GM12878 (cell line): ENCODE data around the gene RPL37A. TPM values are rescaled to one million over a fixed set of nuclear protein-coding genes. Genes with fewer than 3 reads are reported as not detected.

ENCODE experiments used
- ATAC-seq: fragments of 200-7000 bp; cut with Tn5 transposase; 3 replicates; pipeline ENCODE4 v1.9.1; 2020; ENCODE audit warnings: mild to moderate bottlenecking, moderate library complexity
- BruUV-seq: library from RNA; stranded (reverse); fragments of 400-500 nt; replicated peaks from 2 replicates; lab custom pipeline; 2021; lab: Mats Ljungman, UMichigan
- CTCF ChIA-PET: fragments of 300-600 bp; sonication (Branson Sonifier 250); formaldehyde crosslinking; extraction: SDS; loops from one replicate; lab custom pipeline; 2021; ENCODE audit warnings: inconsistent platforms; lab: Yijun Ruan, JAX
- POLR2A ChIA-PET: fragments of 350-600 bp; formaldehyde crosslinking; extraction: SDS; loops from one replicate; lab custom pipeline; 2021; ENCODE audit warnings: inconsistent platforms; lab: Charles Lee
- RAD21 ChIA-PET: fragments of 300-600 bp; sonication (Branson Sonifier 250); formaldehyde crosslinking; loops from one replicate; lab custom pipeline; 2023; ENCODE audit warnings: antibody characterized with exemption; ENCODE audit not compliant: unreplicated experiment; lab: Charles Lee
- SMC1A ChIA-PET: fragments of 300-600 bp; sonication (Branson Sonifier 250); formaldehyde crosslinking; loops from one replicate; lab custom pipeline; 2023; ENCODE audit not compliant: unreplicated experiment, uncharacterized antibody; lab: Charles Lee
- DNase-seq: peaks from one replicate; pipeline ENCODE4 v3.0.0-alpha.2; 2011; ENCODE audit warnings: low read depth, low spot score
- FAIRE-seq: peaks from 3 replicates; lab custom pipeline; 2011; peaks lifted over from hg19 to GRCh38; lab: Jason Lieb, UNC
- H2AFZ ChIP-seq: 2 replicates; pipeline ENCODE4 v1.6.0; 2011; ENCODE audit warnings: low read depth, low read length, control low read depth; ENCODE audit not compliant: control insufficient read depth
- H3K27ac ChIP-seq: 2 replicates; pipeline ENCODE4 v1.5.1; 2011; ENCODE audit warnings: control low read depth; ENCODE audit not compliant: control insufficient read depth, insufficient read depth
- H3K27me3 ChIP-seq, 2 experiments: replicated peaks in 1 of 2; 2 replicates each; pipeline versions ENCODE4 v1.6.0 to v1.6.1; 2011; ENCODE audit warnings: low read length in 1 of 2; ENCODE audit not compliant: control insufficient read depth in 2 of 2, insufficient read depth in 2 of 2
- H3K36me3 ChIP-seq, 2 experiments: 2 replicates each; pipeline ENCODE4 v1.5.1; 2011; ENCODE audit warnings: low read length in 1 of 2; ENCODE audit not compliant: control insufficient read depth in 2 of 2, insufficient read depth in 2 of 2
- H3K4me1 ChIP-seq: 2 replicates; pipeline ENCODE4 v1.6.1; 2011; ENCODE audit warnings: mild to moderate bottlenecking, low read length, moderate library complexity, mixed read lengths; ENCODE audit not compliant: control insufficient read depth, insufficient read depth
- H3K4me2 ChIP-seq: 2 replicates; pipeline ENCODE4 v1.6.0; 2011; ENCODE audit warnings: control low read depth; ENCODE audit not compliant: control insufficient read depth, insufficient read depth
- H3K4me3 ChIP-seq: fragments of 200-600 bp; sonication (generic); 2 replicates; pipeline ENCODE4 v1.5.1; 2016
- H3K79me2 ChIP-seq: 2 replicates; pipeline ENCODE4 v1.6.0; 2011; ENCODE audit warnings: low read length; ENCODE audit not compliant: control insufficient read depth, insufficient read depth
- H3K9ac ChIP-seq: 2 replicates; pipeline ENCODE4 v1.8.0; 2011; ENCODE audit warnings: low read length, control low read depth, mixed read lengths; ENCODE audit not compliant: control insufficient read depth, insufficient read depth
- H3K9me3 ChIP-seq: replicated peaks from 3 replicates; pipeline ENCODE4 v1.5.1; 2011; ENCODE audit warnings: mild to moderate bottlenecking, low read length; ENCODE audit not compliant: control insufficient read depth, insufficient read depth
- H4K20me1 ChIP-seq: 2 replicates; pipeline ENCODE4 v1.6.0; 2011; ENCODE audit not compliant: control insufficient read depth, insufficient read depth
- CEBPB ChIP-seq, 2 experiments: fragments of 150-350 bp in 1 of 2; IDR thresholded peaks; 2 replicates each; pipeline ENCODE4 v1.6.1; 2012 to 2014; ENCODE audit warnings: low read depth in 2 of 2, low read length in 2 of 2, borderline replicate concordance in 1 of 2, inconsistent platforms in 1 of 2
- EP300 ChIP-seq, 2 experiments: fragments of 150-350 bp in 1 of 2; IDR thresholded peaks; 2 replicates each; pipeline ENCODE4 v1.6.1; 2011 to 2012; ENCODE audit warnings: low read depth in 2 of 2, low read length in 2 of 2, borderline replicate concordance in 1 of 2, improper control_type of control experiment in 1 of 2, inconsistent platforms in 1 of 2; ENCODE audit not compliant: control insufficient read depth in 1 of 2
- NFIC ChIP-seq: IDR thresholded peaks from 2 replicates; pipeline ENCODE4 v1.6.1; 2012; ENCODE audit warnings: low read depth, mild to moderate bottlenecking, inconsistent platforms, low read length, moderate library complexity
- NR2C2 ChIP-seq: IDR thresholded peaks from 2 replicates; pipeline ENCODE4 v1.6.1; 2011; ENCODE audit warnings: borderline replicate concordance, low read depth; ENCODE audit not compliant: control insufficient read depth, insufficient read length
- SMARCA5 ChIP-seq: fragments of 450-650 bp; IDR thresholded peaks from 2 replicates; pipeline ENCODE4 v1.6.1; 2017; ENCODE audit warnings: mild to moderate bottlenecking
- STAT1 ChIP-seq: fragments of 450-650 bp; conservative IDR thresholded peaks from 2 replicates; pipeline ENCODE4 v1.6.1; 2014; ENCODE audit warnings: antibody characterized with exemption, mild to moderate bottlenecking
- TAF1 ChIP-seq: IDR thresholded peaks from 2 replicates; pipeline ENCODE4 v1.6.1; 2011; ENCODE audit warnings: mild to moderate bottlenecking, low read depth, low read length, borderline replicate concordance
- TCF12 ChIP-seq: IDR thresholded peaks from 2 replicates; pipeline ENCODE4 v1.6.1; 2011; ENCODE audit warnings: low read depth, mild to moderate bottlenecking, low read length
- WGBS: methylation state at CpG from one replicate; pipeline ENCODE4 v1.1.6; 2016; ENCODE audit warnings: low lambda C conversion rate; ENCODE audit not compliant: insufficient replicate concordance, insufficient coverage; ENCODE audit errors: missing lambda C conversion rate; 5-methylcytosine and 5-hydroxymethylcytosine counted together
- in situ Hi-C: fragments of 300-500 bp; cut with MboI; formaldehyde crosslinking; loops from 9 replicates; pipeline ENCODE4 v1.14.3; 2018; ENCODE audit warnings: mixed read lengths
- intact Hi-C: fragments of 100-400 bp; cut with micrococcal nuclease; formaldehyde crosslinking; loops from one replicate; pipeline ENCODE4 v1.14.2; 2022; ENCODE audit not compliant: unreplicated experiment
- polyA plus RNA-seq, 11 experiments: library from polyadenylated mRNA; depleted of rRNA in 4 of 11; unstranded in 6 of 11; stranded (reverse) in 5 of 11; fragments of >200 nt; fragmentation: Nextera tagmentation in 4 of 11; fragmentation: Illumina TruSeq in 1 of 11; extraction: Ambion mirVana in 4 of 11; extraction: Trizol in 1 of 11; gene quantifications; 1 replicate in 1 of 11; 2 replicates in 10 of 11; pipeline versions ENCODE4 v1.2.1 to v1.2.3, GENCODE V29; 2011 to 2016; ENCODE audit warnings: inconsistent platforms in 2 of 11, missing spikeins in 2 of 11, low read depth in 1 of 11
- total RNA-seq, 4 experiments: library from RNA; depleted of rRNA in 3 of 4; stranded (reverse); fragments of >200 nt in 3 of 4; fragmentation: Illumina TruSeq in 1 of 4; extraction: Trizol in 1 of 4; gene quantifications; 2 replicates each; pipeline versions ENCODE4 v1.2.1 to v1.2.3, GENCODE V29; 2013 to 2021
- TF ChIP-seq, protein P1 (sequence below): fragments of 450-650 bp; IDR thresholded peaks from 2 replicates; pipeline ENCODE4 v1.6.1; 2018; ENCODE audit warnings: mild to moderate bottlenecking, low read depth, moderate library complexity; ENCODE audit not compliant: partially characterized antibody
- TF ChIP-seq, protein P2 (sequence below): fragments of 450-650 bp; IDR thresholded peaks from 2 replicates; pipeline ENCODE4 v1.6.1; 2018; ENCODE audit warnings: borderline replicate concordance, mild to moderate bottlenecking; ENCODE audit not compliant: partially characterized antibody
- TF ChIP-seq, protein P3 (sequence below): fragments of 450-650 bp; formaldehyde crosslinking; IDR thresholded peaks from 2 replicates; pipeline ENCODE4 v1.4.0; 2022; ENCODE audit warnings: mild to moderate bottlenecking, moderate library complexity

Gene RPL37A
- total and polyA plus RNA-seq, 10 of the 15 experiments (the other 5 are each of a cell fraction or from before 2014, with no cell fraction given): 2,847 to 6,854 (median 5,110) TPM

DNA sequence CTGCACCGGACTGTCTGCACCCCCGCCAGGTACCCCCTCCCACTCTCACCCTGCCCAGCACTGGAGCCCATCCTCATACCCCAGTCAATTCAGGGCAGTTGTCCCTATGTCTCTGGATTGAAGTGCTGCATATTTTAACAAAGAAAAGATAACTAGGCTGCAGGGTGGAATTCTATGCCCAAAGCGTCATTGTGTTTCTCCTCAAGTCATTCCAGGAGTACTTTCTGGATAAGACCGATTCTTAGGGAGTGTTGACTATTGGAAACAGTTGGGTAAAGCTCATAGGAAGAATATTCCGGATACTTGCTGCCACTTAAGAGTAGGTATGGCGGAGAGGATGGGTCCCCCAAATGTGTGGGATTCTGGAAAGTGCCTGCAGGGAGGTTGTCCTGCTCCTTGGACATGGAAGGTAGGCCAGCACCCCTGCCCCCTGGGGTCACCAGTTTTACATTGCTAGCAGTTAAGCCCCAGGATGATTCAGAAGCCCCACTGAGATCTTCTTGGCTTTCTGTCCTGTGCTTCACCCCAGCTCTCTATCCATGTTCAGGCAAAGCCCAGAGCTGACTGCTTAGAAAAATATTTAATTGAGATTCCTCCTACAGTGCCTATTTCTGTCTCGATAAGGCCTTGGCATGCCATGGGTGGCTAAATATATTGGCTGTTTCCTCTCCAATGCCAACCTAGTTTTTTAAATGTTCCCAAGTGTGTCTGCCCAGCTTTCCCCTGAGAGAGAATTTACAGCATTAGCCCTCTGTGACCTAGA lies 48.2 kb downstream of the RPL37A start (continued):
- TF ChIP-seq, protein P1, sequence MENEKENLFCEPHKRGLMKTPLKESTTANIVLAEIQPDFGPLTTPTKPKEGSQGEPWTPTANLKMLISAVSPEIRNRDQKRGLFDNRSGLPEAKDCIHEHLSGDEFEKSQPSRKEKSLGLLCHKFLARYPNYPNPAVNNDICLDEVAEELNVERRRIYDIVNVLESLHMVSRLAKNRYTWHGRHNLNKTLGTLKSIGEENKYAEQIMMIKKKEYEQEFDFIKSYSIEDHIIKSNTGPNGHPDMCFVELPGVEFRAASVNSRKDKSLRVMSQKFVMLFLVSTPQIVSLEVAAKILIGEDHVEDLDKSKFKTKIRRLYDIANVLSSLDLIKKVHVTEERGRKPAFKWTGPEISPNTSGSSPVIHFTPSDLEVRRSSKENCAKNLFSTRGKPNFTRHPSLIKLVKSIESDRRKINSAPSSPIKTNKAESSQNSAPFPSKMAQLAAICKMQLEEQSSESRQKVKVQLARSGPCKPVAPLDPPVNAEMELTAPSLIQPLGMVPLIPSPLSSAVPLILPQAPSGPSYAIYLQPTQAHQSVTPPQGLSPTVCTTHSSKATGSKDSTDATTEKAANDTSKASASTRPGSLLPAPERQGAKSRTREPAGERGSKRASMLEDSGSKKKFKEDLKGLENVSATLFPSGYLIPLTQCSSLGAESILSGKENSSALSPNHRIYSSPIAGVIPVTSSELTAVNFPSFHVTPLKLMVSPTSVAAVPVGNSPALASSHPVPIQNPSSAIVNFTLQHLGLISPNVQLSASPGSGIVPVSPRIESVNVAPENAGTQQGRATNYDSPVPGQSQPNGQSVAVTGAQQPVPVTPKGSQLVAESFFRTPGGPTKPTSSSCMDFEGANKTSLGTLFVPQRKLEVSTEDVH: no peak
- TF ChIP-seq SMARCA5 (no peak), TCF12 (no peak), NR2C2 (no peak), NFIC (no peak), TAF1 (no peak), EP300 (IDR thresholded peaks at IDR 0.05; ENCODE audit: borderline replicate concordance in 1 of 2, control insufficient read depth in 1 of 2, low read depth in 2 of 2, low read length in 2 of 2) (no peak)

DNA sequence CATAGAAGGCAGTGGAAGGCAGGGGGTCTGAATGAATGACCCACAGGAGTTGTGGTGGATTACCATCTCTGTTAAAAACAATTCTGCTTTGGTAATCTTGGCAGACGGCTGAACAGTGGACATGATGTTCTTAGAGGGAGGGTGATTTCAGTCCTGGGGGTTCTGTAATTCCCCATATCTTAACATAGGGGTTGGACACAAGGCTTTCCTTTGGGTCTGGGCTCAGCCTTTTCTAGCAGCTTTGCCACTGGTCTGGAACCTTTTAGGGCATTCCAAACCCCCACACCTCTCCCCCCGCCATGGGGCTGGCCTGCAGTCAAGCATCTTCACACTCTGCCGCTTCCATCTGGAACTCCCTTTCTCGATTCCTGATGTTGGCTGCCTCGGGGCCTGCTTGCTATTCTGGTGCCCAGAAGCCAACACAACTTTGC lies 50.3 kb downstream of the RPL37A start:
- H3K4me2 ChIP-seq: no peak overlapping the region
- no TSS peak for BruUV-seq
- POLR2A ChIA-PET: no interaction called here
- no peak overlapping the region for H2AFZ ChIP-seq
- in situ Hi-C loops (no loop called here), intact Hi-C loops (no loop called here)
- H3K36me3 ChIP-seq: no peaks in the 10 kb centered on the region
- FAIRE-seq (no peak), ATAC-seq (no peak), DNase-seq (no peak)
- H3K4me3 ChIP-seq: no peak overlapping the region
- H3K9ac ChIP-seq: no peak overlapping the region
- RAD21 ChIA-PET: no interaction called here
- H3K79me2 ChIP-seq: no peaks in the 10 kb centered on the region
- SMC1A ChIA-PET: no interaction called here
- WGBS: 40% methylated on average over 5 of the region's 5 CpGs
- no peaks in the 10 kb centered on the region; a peak in 1 of 4 replicates for H3K27me3 ChIP-seq
- no peak overlapping the region for H3K27ac ChIP-seq
- no peaks in the 10 kb centered on the region for H4K20me1 ChIP-seq
- CTCF ChIA-PET: interaction anchor here (1.9 kb wide), 1 partner anchor 30 kb away, joined by 4 read pairs; no protein-coding TSS in a partner anchor
- no peaks in the 10 kb centered on the region for H3K4me1 ChIP-seq
- no peaks in the 10 kb centered on the region; the same call in 2 of the 3 replicates for H3K9me3 ChIP-seq
- TF ChIP-seq, protein P2, sequence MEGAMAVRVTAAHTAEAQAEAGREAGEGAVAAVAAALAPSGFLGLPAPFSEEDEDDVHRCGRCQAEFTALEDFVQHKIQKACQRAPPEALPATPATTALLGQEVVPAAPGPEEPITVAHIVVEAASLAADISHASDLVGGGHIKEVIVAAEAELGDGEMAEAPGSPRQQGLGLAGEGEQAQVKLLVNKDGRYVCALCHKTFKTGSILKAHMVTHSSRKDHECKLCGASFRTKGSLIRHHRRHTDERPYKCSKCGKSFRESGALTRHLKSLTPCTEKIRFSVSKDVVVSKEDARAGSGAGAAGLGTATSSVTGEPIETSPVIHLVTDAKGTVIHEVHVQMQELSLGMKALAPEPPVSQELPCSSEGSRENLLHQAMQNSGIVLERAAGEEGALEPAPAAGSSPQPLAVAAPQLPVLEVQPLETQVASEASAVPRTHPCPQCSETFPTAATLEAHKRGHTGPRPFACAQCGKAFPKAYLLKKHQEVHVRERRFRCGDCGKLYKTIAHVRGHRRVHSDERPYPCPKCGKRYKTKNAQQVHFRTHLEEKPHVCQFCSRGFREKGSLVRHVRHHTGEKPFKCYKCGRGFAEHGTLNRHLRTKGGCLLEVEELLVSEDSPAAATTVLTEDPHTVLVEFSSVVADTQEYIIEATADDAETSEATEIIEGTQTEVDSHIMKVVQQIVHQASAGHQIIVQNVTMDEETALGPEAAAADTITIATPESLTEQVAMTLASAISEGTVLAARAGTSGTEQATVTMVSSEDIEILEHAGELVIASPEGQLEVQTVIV: no peak
- TF ChIP-seq, protein P3, sequence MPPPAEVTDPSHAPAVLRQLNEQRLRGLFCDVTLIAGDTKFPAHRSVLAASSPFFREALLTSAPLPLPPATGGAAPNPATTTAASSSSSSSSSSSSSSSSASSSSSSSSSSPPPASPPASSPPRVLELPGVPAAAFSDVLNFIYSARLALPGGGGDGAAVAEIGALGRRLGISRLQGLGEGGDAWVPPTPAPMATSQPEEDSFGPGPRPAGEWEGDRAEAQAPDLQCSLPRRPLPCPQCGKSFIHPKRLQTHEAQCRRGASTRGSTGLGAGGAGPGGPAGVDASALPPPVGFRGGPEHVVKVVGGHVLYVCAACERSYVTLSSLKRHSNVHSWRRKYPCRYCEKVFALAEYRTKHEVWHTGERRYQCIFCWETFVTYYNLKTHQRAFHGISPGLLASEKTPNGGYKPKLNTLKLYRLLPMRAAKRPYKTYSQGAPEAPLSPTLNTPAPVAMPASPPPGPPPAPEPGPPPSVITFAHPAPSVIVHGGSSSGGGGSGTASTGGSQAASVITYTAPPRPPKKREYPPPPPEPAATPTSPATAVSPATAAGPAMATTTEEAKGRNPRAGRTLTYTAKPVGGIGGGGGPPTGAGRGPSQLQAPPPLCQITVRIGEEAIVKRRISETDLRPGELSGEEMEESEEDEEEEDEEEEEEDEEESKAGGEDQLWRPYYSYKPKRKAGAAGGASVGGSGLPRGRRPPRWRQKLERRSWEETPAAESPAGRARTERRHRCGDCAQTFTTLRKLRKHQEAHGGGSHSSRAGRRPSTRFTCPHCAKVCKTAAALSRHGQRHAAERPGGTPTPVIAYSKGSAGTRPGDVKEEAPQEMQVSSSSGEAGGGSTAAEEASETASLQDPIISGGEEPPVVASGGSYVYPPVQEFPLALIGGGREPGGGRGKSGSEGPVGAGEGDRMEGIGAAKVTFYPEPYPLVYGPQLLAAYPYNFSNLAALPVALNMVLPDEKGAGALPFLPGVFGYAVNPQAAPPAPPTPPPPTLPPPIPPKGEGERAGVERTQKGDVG (CRISPR knock-in tag): no peak
- TF ChIP-seq STAT1 (no peak), CEBPB (IDR thresholded peaks at IDR 0.05; ENCODE audit: borderline replicate concordance in 1 of 2, low read depth in 2 of 2, low read length in 2 of 2) (no peak)
